GM12892 (cell line): ENCODE results near the gene FSTL4.

Experiments used
- POLR2A ChIP-seq: IDR thresholded peaks from 2 replicates; pipeline ENCODE4 v1.6.1; 2011; ENCODE audit warnings: low read depth, low read length, control low read depth
- POLR2AphosphoS5 ChIP-seq: IDR thresholded peaks from 2 replicates; pipeline ENCODE4 v1.6.1; 2011; ENCODE audit warnings: low read depth, low read length, control low read depth
- TAF1 ChIP-seq: IDR thresholded peaks from 2 replicates; pipeline ENCODE4 v1.6.1; 2011; ENCODE audit warnings: low read depth, mild to moderate bottlenecking, control low read depth, low read length, borderline replicate concordance

DNA sequence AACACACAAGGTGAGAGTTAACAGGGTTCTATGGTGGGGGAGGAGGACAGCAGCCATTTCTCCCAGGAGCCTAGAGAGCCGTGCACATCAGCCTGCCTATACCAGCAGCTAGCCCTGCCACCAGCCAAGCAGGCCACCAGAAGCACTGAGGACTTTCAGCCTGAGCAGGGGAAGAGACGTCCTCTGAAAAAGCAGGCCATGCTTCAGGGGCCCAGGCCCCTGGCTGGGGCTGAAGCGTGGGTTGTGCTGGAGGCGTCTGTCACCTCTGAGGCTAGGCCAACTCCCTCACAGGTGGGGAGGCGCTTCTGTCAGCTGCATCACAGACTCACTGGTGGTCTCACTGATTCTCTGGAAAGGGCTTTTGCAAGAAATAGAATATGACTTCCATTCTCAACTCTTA is 16.3 kb downstream of the FSTL4 start:
- TF ChIP-seq POLR2AphosphoS5 = no peak
- TF ChIP-seq POLR2A = no peak
- no peak for TF ChIP-seq TAF1
